PC-3 (cell line): ENCODE results near the gene SNTB2.

Source experiments
- CTCF ChIP-seq: fragments of 300-600 bp; sonication (generic); conservative IDR thresholded peaks from 2 replicates; pipeline ENCODE4 v1.5.1; 2017; ENCODE audit warnings: antibody characterized with exemption, low read depth, mild to moderate bottlenecking, low read length
- EZH2 ChIP-seq: fragments of 300-600 bp; sonication (generic); IDR thresholded peaks from one replicate; pipeline ENCODE4 v1.6.1; 2017; ENCODE audit warnings: antibody characterized with exemption, mild to moderate bottlenecking, low read length; ENCODE audit not compliant: unreplicated experiment
- EZH2phosphoT487 ChIP-seq: fragments of 300-600 bp; sonication (generic); IDR thresholded peaks from 2 replicates; pipeline ENCODE4 v1.6.1; 2018; ENCODE audit warnings: mild to moderate bottlenecking, antibody characterized with exemption, low read length, borderline replicate concordance

- TF ChIP-seq CTCF (no peak), EZH2 (no peak), EZH2phosphoT487 (no peak)
Measured at GRCh38 chr16:69145658-69146057, 41.3 kb upstream of the SNTB2 start.
